GM23338 (cell line): ENCODE measurements around the gene EXOC4. TPM values are rescaled to one million over a fixed set of nuclear protein-coding genes. Genes with fewer than 3 reads are reported as not detected.

ENCODE experiments used
- ATAC-seq: fragments of 200-7000 bp; cut with Tn5 transposase; 3 replicates; pipeline ENCODE4 v1.9.1; 2020
- DNase-seq: peaks from one replicate; pipeline ENCODE4 v3.0.0-alpha.2; 2015; ENCODE audit warnings: low spot score
- H2AFZ ChIP-seq: fragments of 200-600 bp; sonication (generic); 2 replicates; pipeline ENCODE4 v1.8.0; 2016; ENCODE audit warnings: antibody characterized with exemption, mild to moderate bottlenecking, moderate library complexity
- H3F3A ChIP-seq: fragments of 200-600 bp; sonication (generic); replicated peaks from 2 replicates; pipeline ENCODE4 v1.8.0; 2017; ENCODE audit warnings: antibody characterized with exemption, mixed run types, low read depth
- H3K27ac ChIP-seq: fragments of 200-600 bp; sonication (generic); 2 replicates; pipeline ENCODE4 v1.6.1; 2016; ENCODE audit warnings: low read depth
- H3K27me3 ChIP-seq: fragments of 200-600 bp; sonication (generic); 2 replicates; pipeline ENCODE4 v1.8.0; 2016; ENCODE audit warnings: mild to moderate bottlenecking, mixed run types, moderate library complexity; ENCODE audit not compliant: insufficient read depth
- H3K36me3 ChIP-seq: fragments of 200-600 bp; sonication (generic); 2 replicates; pipeline ENCODE4 v1.8.0; 2016; ENCODE audit warnings: mild to moderate bottlenecking; ENCODE audit not compliant: insufficient read depth
- H3K4me1 ChIP-seq: fragments of 200-600 bp; sonication (generic); 2 replicates; pipeline ENCODE4 v1.8.0; 2016; ENCODE audit warnings: mild to moderate bottlenecking, moderate library complexity; ENCODE audit not compliant: insufficient read depth
- H3K4me2 ChIP-seq: fragments of 200-600 bp; sonication (generic); 2 replicates; pipeline ENCODE4 v1.7.1; 2017; ENCODE audit warnings: mixed run types
- H3K4me3 ChIP-seq: fragments of 200-600 bp; sonication (generic); 2 replicates; pipeline ENCODE4 v1.6.1; 2016; ENCODE audit warnings: mixed run types
- H3K79me2 ChIP-seq: fragments of 200-600 bp; sonication (generic); replicated peaks from 2 replicates; pipeline ENCODE4 v1.8.0; 2017; ENCODE audit warnings: mild to moderate bottlenecking; ENCODE audit not compliant: insufficient read depth
- H3K9me2 ChIP-seq: fragments of 200-600 bp; sonication (generic); 2 replicates; pipeline ENCODE4 v1.8.0; 2017; ENCODE audit not compliant: insufficient read depth
- H4K20me1 ChIP-seq: fragments of 200-600 bp; sonication (generic); replicated peaks from 2 replicates; pipeline ENCODE4 v1.8.0; 2017; ENCODE audit warnings: mild to moderate bottlenecking; ENCODE audit not compliant: insufficient read depth
- H3K27ac Mint-ChIP-seq: 2 replicates; pipeline ENCODE4 v1.8.0; 2020; ENCODE audit warnings: inconsistent platforms, mild to moderate bottlenecking, moderate library complexity, mixed read lengths
- H3K27me3 Mint-ChIP-seq: 3 replicates; pipeline ENCODE4 v1.8.0; 2022; ENCODE audit warnings: low read depth, mild to moderate bottlenecking, moderate library complexity, mixed read lengths, inconsistent platforms; ENCODE audit not compliant: insufficient read depth, poor library complexity
- H3K36me3 Mint-ChIP-seq: 3 replicates; pipeline ENCODE4 v1.8.0; 2021; ENCODE audit warnings: low read depth, mild to moderate bottlenecking, inconsistent platforms, moderate library complexity, mixed read lengths
- H3K4me1 Mint-ChIP-seq: 3 replicates; pipeline ENCODE4 v1.8.0; 2020; ENCODE audit warnings: mild to moderate bottlenecking, inconsistent platforms, mixed read lengths
- H3K4me3 Mint-ChIP-seq: 3 replicates; pipeline ENCODE4 v1.8.0; 2021; ENCODE audit warnings: moderate library complexity, mild to moderate bottlenecking, inconsistent platforms, mixed read lengths
- H3K9me3 Mint-ChIP-seq: 3 replicates; pipeline ENCODE4 v1.8.0; 2020; ENCODE audit warnings: moderate library complexity, mild to moderate bottlenecking, inconsistent platforms, mixed read lengths
- CTCF ChIP-seq, 2 experiments: fragments of 200-600 bp in 1 of 2; sonication (generic) in 1 of 2; conservative IDR thresholded peaks; 2 replicates each; pipeline versions ENCODE4 v1.5.1 to v1.6.1; 2016 to 2017; ENCODE audit warnings: antibody characterized with exemption in 2 of 2, low read depth in 2 of 2, mild to moderate bottlenecking in 2 of 2, moderate library complexity in 1 of 2
- ETS1 ChIP-seq: IDR thresholded peaks from 2 replicates; pipeline ENCODE4 v1.6.1; 2016; ENCODE audit warnings: antibody characterized with exemption
- EZH2phosphoT487 ChIP-seq: fragments of 200-600 bp; sonication (generic); IDR thresholded peaks from one replicate; pipeline ENCODE4 v1.8.1; 2018; ENCODE audit warnings: antibody characterized with exemption; ENCODE audit not compliant: unreplicated experiment
- JUNB ChIP-seq: IDR thresholded peaks from one replicate; pipeline ENCODE4 v1.6.1; 2016; ENCODE audit warnings: antibody characterized with exemption; ENCODE audit not compliant: unreplicated experiment
- NANOG ChIP-seq: IDR thresholded peaks from 2 replicates; pipeline ENCODE4 v1.6.1; 2016; ENCODE audit warnings: antibody characterized with exemption, borderline replicate concordance
- POLR2AphosphoS5 ChIP-seq: IDR thresholded peaks from 2 replicates; pipeline ENCODE4 v1.6.1; 2016; ENCODE audit warnings: antibody characterized with exemption, low read depth
- REST ChIP-seq: IDR thresholded peaks from one replicate; pipeline ENCODE4 v1.6.1; 2018; ENCODE audit warnings: antibody characterized with exemption; ENCODE audit not compliant: unreplicated experiment
- STAT1 ChIP-seq: IDR thresholded peaks from one replicate; pipeline ENCODE4 v1.6.1; 2016; ENCODE audit warnings: antibody characterized with exemption; ENCODE audit not compliant: unreplicated experiment
- ZNF331 ChIP-seq: fragments of 250-450 bp; sonication (Bioruptor Pico); IDR thresholded peaks from 2 replicates; pipeline ENCODE4 v1.5.0; 2020; ENCODE audit warnings: low read depth, mild to moderate bottlenecking, moderate library complexity
- polyA plus RNA-seq: library from polyadenylated mRNA; unstranded; fragments of >200 nt; fragmentation: Nextera tagmentation; extraction: Ambion mirVana; gene quantifications from 2 replicates; pipeline ENCODE4 v1.2.1, GENCODE V29; 2016
- total RNA-seq: library from RNA; depleted of rRNA; stranded (reverse); fragments of >200 nt; shearing (Covaris generic); gene quantifications from 2 replicates; pipeline ENCODE4 v1.2.3, GENCODE V29; 2014

EXOC4 gene
- total and polyA plus RNA-seq, 2 experiments from 2014 or later = 37.5 to 52.7 TPM

- H3K27me3 ChIP-seq = no peaks in the 10 kb centered on the region
- H3F3A ChIP-seq = no peaks in the 10 kb centered on the region
- no peaks in the 10 kb centered on the region for H3K36me3 ChIP-seq
- H3K9me3 Mint-ChIP-seq = no peaks in the 10 kb centered on the region
- ATAC-seq (no peak), DNase-seq (no peak)
- no peaks in the 10 kb centered on the region for H3K36me3 Mint-ChIP-seq
- peaks cover 8% of the 10 kb centered on the region; the same call in 1 of the 2 replicates for H3K79me2 ChIP-seq
- no peak overlapping the region for H2AFZ ChIP-seq
- H3K27ac ChIP-seq = no peak overlapping the region
- TF ChIP-seq ZNF331 (CRISPR knock-in tag) (no peak), EZH2phosphoT487 (no peak), ETS1 (no peak), POLR2AphosphoS5 (no peak), NANOG (no peak)
- peaks cover 10% of the 10 kb centered on the region; the same call in 1 of the 2 replicates for H3K4me1 ChIP-seq
- no peak overlapping the region for H3K4me3 Mint-ChIP-seq
- H3K4me3 ChIP-seq = no peak overlapping the region
- H3K27ac Mint-ChIP-seq = no peak overlapping the region
- H3K4me2 ChIP-seq = no peak overlapping the region
- no peaks in the 10 kb centered on the region for H3K27me3 Mint-ChIP-seq
- H4K20me1 ChIP-seq = no peaks in the 10 kb centered on the region; the same call in 1 of the 2 replicates
- no peaks in the 10 kb centered on the region for H3K9me2 ChIP-seq
- H3K4me1 Mint-ChIP-seq = peaks cover 26% of the 10 kb centered on the region; the same call in 2 of the 3 replicates
Measured at GRCh38 chr7:133298080-133298479, 45.2 kb downstream of the EXOC4 start.

- Histone ChIP-seq H3K36me3 (no peaks in the 10 kb centered on the region), H4K20me1 (no peaks in the 10 kb centered on the region; the same call in 1 of the 2 replicates), H3K4me2 (no peak overlapping the region), H3K27ac (no peak overlapping the region), H3K4me1 (no peaks in the 10 kb centered on the region), H3K9me2 (no peaks in the 10 kb centered on the region), H3F3A (no peaks in the 10 kb centered on the region), H3K4me3 (no peak overlapping the region), H3K79me2 (peaks cover 8% of the 10 kb centered on the region; the same call in 1 of the 2 replicates), H3K27me3 (no peaks in the 10 kb centered on the region), H2AFZ (no peak overlapping the region)
- Mint-ChIP-seq H3K4me1 (peaks cover 22% of the 10 kb centered on the region), H3K4me3 (no peak overlapping the region), H3K27me3 (no peaks in the 10 kb centered on the region), H3K36me3 (no peaks in the 10 kb centered on the region), H3K27ac (no peak overlapping the region), H3K9me3 (no peaks in the 10 kb centered on the region)
- no peak for DNase-seq
- ATAC-seq = no peak
- TF ChIP-seq ZNF331 (CRISPR knock-in tag) = no peak
- no peak for TF ChIP-seq NANOG
- TF ChIP-seq STAT1 = no peak
- no peak for TF ChIP-seq CTCF (conservative IDR thresholded peaks at IDR 0.05; ENCODE audit: low read depth in 2 of 2)
- no peak for TF ChIP-seq ETS1
- no peak for TF ChIP-seq JUNB
- TF ChIP-seq REST = no peak
Measured at GRCh38 chr7:133299676-133300075, 46.8 kb downstream of the EXOC4 start.
